Memory B cell (primary cell): ENCODE measurements around the gene TPBGL.
A peak's percentile ranks its signal among the peaks of the same experiment; 100 is the strongest.

Experiments
- ATAC-seq: fragments of 150-1000 bp; cut with Tn5 transposase; 2 replicates; pipeline ENCODE4 v1.10.0; 2021; ENCODE audit warnings: low read depth, mild to moderate bottlenecking, moderate library complexity
- DNase-seq, 2 donors: peaks; one replicate each; pipeline ENCODE4 v3.0.0; 2022; ENCODE audit warnings: low spot score in 2 of 2
- H3K27ac Mint-ChIP-seq: one replicate; pipeline ENCODE4 v1.8.0; 2022; ENCODE audit warnings: mild to moderate bottlenecking, moderate library complexity, mixed read lengths
- H3K27me3 Mint-ChIP-seq: one replicate; pipeline ENCODE4 v1.8.0; 2022; ENCODE audit warnings: mixed read lengths
- H3K36me3 Mint-ChIP-seq: one replicate; pipeline ENCODE4 v1.8.0; 2022; ENCODE audit warnings: mild to moderate bottlenecking, mixed read lengths
- H3K4me1 Mint-ChIP-seq: one replicate; pipeline ENCODE4 v1.8.0; 2022; ENCODE audit warnings: mixed read lengths
- H3K4me3 Mint-ChIP-seq: one replicate; pipeline ENCODE4 v1.8.0; 2022; ENCODE audit warnings: mild to moderate bottlenecking, moderate library complexity, mixed read lengths
- H3K9me3 Mint-ChIP-seq: one replicate; pipeline ENCODE4 v1.8.0; 2022; ENCODE audit warnings: mixed read lengths

The TPBGL gene

GRCh38 chr11:75230621-75231020, 10.0 kb upstream of the TPBGL start:
- Mint-ChIP-seq H3K27ac (no peak overlapping the region), H3K9me3 (no peaks in the 10 kb centered on the region), H3K36me3 (no peaks in the 10 kb centered on the region), H3K4me1 (no peaks in the 10 kb centered on the region), H3K4me3 (no peak overlapping the region), H3K27me3 (peaks cover 19% of the 10 kb centered on the region)
- ATAC-seq (no peak), DNase-seq (no peak)

DNA sequence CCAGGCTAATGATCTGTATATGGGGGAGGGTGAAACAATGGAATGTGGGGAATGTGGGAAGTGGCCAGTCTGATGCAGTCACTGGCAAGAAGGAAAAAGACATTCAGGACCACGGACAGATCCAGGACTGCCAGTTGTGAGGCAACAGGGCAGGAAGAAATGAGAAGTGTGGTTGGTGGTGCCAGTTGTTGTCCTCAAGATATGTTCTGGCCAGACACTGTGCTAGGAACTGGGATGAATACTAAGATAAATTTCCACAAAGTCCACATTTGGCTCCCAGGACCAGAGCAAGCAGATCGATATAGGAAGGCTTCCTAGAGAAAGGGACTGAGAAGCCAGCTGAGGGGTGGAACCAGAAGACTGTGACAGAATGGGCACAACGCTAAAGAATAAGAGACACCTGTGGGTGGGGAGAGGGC, 6.8 kb upstream of the TPBGL start:
- no peaks in the 10 kb centered on the region for H3K36me3 Mint-ChIP-seq
- no peak for ATAC-seq
- no peak overlapping the region for H3K4me3 Mint-ChIP-seq
- H3K9me3 Mint-ChIP-seq, result no peaks in the 10 kb centered on the region
- DNase-seq, result no peak
- no peaks in the 10 kb centered on the region for H3K4me1 Mint-ChIP-seq
- H3K27me3 Mint-ChIP-seq, result peaks cover 34% of the 10 kb centered on the region
- no peak overlapping the region for H3K27ac Mint-ChIP-seq

DNA sequence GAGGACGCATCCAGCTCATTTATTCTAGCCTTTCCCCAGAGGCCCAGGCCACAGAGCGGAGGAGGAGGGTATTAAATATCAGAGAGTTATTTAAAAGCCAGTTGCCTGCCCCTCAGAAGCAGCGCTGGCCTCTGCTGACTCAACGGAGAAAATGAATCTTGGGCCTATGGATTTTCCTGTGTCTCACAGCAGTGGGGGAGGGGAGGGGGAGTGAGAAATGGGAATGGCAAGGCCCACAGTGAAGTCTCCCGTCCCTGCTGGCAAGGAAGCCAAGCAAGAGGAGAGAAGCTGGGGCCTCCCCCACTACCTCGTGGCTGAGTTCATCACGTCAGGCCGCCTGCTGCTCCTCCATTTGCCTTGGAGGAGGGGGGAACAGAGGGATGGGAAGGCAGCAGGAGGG, 4.5 kb upstream of the TPBGL start:
- H3K36me3 Mint-ChIP-seq, result no peaks in the 10 kb centered on the region
- no peak overlapping the region for H3K4me3 Mint-ChIP-seq
- ATAC-seq, result no peak
- H3K27me3 Mint-ChIP-seq, result peaks cover 29% of the 10 kb centered on the region
- H3K4me1 Mint-ChIP-seq, result no peaks in the 10 kb centered on the region
- H3K27ac Mint-ChIP-seq, result no peak overlapping the region
- DNase-seq, result no peak
- no peaks in the 10 kb centered on the region for H3K9me3 Mint-ChIP-seq

DNA sequence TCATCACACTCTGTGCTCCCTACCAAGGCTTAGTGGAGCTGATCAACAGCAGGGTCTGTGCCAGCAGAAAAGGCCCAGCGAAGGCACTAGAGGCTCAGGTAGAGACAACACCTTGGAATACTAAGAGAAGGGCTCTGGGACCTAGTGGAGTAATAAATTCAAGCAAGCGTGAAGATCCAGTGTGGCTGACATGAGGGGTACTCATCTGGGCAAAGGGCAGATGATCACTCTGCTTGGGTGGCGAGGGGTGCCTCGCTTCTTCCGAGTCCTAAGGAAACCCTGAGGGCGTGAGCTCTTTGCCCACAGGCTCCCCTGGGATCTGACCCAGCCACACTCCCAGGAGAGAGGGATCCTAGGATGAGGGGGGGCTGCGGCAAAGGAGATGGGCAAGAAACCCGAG, 3.5 kb upstream of the TPBGL start:
- no peak for DNase-seq
- Mint-ChIP-seq H3K27ac (no peak overlapping the region), H3K36me3 (no peaks in the 10 kb centered on the region), H3K27me3 (peaks cover 25% of the 10 kb centered on the region), H3K4me3 (no peak overlapping the region), H3K9me3 (no peaks in the 10 kb centered on the region), H3K4me1 (peaks cover under 1% of the 10 kb centered on the region)
- no peak for ATAC-seq

- Mint-ChIP-seq H3K36me3 (no peaks in the 10 kb centered on the region), H3K4me3 (no peak overlapping the region), H3K9me3 (no peaks in the 10 kb centered on the region), H3K27ac (no peak overlapping the region), H3K4me1 (peaks cover 7% of the 10 kb centered on the region), H3K27me3 (peaks cover 32% of the 10 kb centered on the region)
- ATAC-seq (no peak), DNase-seq (no peak)
Measured at GRCh38 chr11:75238595-75239440, 1.8 kb upstream of the TPBGL start.

DNA sequence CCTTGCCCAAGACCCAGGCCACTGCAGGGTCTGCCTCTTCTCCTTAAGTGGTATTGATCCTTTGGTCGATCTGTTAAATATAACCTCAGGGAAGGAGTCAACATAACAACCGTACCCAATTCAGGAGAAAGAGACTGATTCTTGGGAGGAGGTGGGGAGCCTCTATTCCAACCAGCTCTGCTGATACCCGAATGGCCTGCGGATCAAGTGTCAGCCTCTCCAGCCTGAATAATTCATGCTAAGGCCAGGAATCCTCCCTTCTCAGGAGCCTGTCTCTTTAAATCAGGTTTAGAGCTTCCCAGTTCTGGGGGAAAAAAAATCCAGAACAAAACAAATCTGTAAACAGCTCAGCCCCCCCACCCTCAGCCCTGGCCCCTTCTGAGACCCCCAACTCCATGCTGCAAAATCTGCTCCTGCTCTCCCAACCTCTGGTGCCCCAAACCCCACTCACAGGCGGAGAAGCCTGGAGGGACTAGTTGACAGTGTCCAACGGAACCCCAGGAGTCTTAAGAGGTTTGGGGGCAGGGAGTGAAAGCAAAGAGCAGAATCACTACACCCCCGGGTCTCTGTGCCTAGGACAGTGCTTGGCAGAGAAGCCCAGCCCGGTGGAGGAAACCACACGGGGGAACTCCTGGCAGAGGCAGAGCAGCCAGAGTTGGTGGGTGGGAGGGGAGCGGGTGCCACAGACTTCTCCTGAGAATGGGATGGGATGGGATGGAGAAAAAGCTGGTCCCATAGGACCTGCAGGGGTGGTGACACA, 863 bp upstream of the TPBGL start:
- no peaks in the 10 kb centered on the region for H3K9me3 Mint-ChIP-seq
- H3K27ac Mint-ChIP-seq, result no peak overlapping the region
- H3K4me3 Mint-ChIP-seq, result peak overlapping the region; percentile 69
- H3K27me3 Mint-ChIP-seq, result peaks cover 30% of the 10 kb centered on the region
- H3K4me1 Mint-ChIP-seq, result peaks cover 7% of the 10 kb centered on the region
- no peaks in the 10 kb centered on the region for H3K36me3 Mint-ChIP-seq
- DNase-seq, result no peak
- no peak for ATAC-seq

DNA sequence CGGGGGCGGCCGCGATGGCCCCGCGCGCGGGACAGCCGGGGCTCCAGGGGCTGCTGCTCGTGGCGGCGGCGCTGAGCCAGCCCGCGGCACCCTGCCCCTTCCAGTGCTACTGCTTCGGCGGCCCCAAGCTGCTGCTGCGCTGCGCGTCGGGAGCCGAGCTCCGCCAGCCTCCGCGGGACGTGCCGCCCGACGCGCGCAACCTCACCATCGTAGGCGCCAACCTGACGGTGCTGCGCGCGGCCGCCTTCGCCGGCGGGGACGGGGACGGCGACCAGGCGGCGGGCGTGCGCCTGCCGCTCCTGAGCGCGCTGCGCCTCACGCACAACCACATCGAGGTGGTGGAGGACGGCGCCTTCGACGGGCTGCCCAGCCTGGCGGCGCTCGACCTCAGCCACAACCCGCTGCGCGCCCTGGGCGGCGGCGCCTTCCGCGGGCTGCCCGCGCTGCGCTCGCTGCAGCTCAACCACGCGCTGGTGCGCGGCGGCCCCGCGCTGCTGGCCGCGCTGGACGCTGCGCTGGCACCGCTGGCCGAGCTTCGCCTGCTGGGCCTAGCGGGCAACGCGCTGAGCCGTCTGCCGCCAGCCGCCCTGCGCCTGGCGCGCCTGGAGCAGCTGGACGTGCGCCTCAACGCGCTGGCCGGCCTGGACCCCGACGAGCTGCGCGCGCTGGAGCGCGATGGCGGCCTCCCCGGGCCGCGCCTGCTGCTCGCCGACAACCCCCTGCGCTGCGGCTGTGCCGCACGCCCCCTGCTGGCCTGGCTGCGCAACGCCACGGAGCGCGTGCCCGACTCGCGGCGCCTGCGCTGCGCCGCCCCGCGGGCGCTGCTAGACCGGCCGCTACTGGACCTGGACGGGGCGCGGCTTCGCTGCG, 697 bp downstream of the TPBGL start:
- ATAC-seq (peak; percentile 92), DNase-seq (peak; percentile 82 to 94)
- Mint-ChIP-seq H3K27me3 (peaks cover 24% of the 10 kb centered on the region), H3K9me3 (no peaks in the 10 kb centered on the region), H3K4me1 (peaks cover 7% of the 10 kb centered on the region), H3K27ac (no peak overlapping the region), H3K36me3 (no peaks in the 10 kb centered on the region), H3K4me3 (peak overlapping the region; percentile 44)

GRCh38 chr11:75241906-75242644, 1.5 kb downstream of the TPBGL start:
- ATAC-seq (peak; percentile 45), DNase-seq (no peak)
- Mint-ChIP-seq H3K27me3 (peaks cover 20% of the 10 kb centered on the region), H3K4me3 (peak overlapping the region; percentile 81), H3K27ac (no peak overlapping the region), H3K4me1 (peaks cover 7% of the 10 kb centered on the region), H3K36me3 (no peaks in the 10 kb centered on the region), H3K9me3 (no peaks in the 10 kb centered on the region)

GRCh38 chr11:75242722-75243600, 2.4 kb downstream of the TPBGL start:
- H3K27ac Mint-ChIP-seq, result no peak overlapping the region
- H3K4me1 Mint-ChIP-seq, result peaks cover 7% of the 10 kb centered on the region
- no peaks in the 10 kb centered on the region for H3K9me3 Mint-ChIP-seq
- peak overlapping the region; percentile 81 for H3K4me3 Mint-ChIP-seq
- H3K27me3 Mint-ChIP-seq, result peaks cover 15% of the 10 kb centered on the region
- DNase-seq (no peak), ATAC-seq (no peak)
- H3K36me3 Mint-ChIP-seq, result no peaks in the 10 kb centered on the region

DNA sequence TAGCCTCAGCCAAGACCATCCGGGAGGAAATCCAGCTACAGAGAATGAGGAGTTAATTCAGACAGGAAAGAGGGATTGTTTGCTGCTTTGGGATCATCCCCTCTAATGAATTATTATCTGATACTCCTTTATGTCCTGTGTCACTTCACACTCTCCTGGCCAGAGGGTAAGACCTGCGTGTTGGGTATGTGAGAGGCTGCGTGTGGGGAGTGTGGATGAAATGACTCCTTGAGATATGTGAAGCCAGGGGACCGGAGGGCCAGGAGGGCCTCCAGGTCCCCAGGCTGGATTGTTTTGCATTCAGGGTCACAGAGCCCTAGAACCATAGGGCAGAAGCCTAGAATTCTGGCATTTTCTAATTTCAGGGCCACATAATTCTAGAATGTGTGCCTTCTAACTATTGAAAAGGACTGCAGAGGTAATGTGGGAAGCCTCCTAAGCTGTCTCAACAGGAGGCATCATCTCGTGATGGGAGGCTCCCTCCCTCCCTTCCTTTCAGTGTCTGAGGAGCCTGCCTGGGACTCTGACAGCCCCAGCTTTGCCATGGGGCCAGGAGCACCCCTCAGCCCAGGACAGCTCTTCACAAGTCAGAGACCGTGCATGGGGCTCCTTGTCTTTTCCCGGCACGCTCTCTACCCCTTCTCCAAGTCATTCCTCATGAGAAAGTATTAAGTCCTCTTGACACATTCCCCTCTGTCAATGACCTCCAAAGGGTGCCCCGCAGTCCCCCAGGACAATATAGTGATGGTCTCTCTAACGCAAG, 3.7 kb downstream of the TPBGL start:
- Mint-ChIP-seq H3K4me1 (peaks cover 10% of the 10 kb centered on the region), H3K4me3 (no peak overlapping the region), H3K27ac (no peak overlapping the region), H3K9me3 (no peaks in the 10 kb centered on the region), H3K27me3 (peaks cover 18% of the 10 kb centered on the region), H3K36me3 (no peaks in the 10 kb centered on the region)
- ATAC-seq (no peak), DNase-seq (no peak)

DNA sequence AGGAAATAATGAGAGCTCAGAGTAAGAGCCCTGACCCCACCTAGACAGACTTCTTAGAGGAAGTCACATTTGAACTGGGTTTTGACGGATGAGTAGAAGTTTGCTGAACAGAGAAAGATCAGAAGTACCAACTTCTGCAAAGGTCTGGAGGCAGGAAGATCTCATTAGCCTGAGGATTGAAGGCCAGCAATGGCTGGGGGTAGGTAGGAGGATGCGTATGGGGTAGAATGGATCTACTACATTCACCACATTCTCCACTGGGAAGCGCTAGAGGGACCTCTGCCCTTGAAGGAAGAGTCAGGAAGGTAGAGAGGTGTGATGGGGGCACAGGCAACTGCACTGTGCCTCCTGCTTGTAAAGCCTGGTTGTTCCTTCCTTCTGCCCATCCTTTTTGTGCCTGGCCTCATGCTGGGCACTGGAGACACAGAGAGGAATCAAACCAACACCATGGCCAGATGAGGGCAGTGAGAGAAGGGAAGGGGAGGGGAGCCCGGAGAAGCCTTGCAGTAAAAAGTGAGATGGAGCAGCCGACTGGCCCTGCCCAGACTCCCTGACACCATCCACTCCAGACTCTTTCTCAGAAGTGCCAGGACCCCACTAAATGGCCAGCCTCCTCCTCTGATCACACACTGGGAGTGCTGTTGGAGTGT, 4.9 kb downstream of the TPBGL start:
- no peak for ATAC-seq
- no peak for DNase-seq
- peaks cover 10% of the 10 kb centered on the region for H3K4me1 Mint-ChIP-seq
- no peaks in the 10 kb centered on the region for H3K9me3 Mint-ChIP-seq
- H3K27me3 Mint-ChIP-seq, result peaks cover 18% of the 10 kb centered on the region
- H3K36me3 Mint-ChIP-seq, result no peaks in the 10 kb centered on the region
- no peak overlapping the region for H3K4me3 Mint-ChIP-seq
- H3K27ac Mint-ChIP-seq, result no peak overlapping the region
